GM12864 (cell line): ENCODE data around the gene CACNA2D3.
"Not testable (repeated sequence)": the region's sequence is repeated elsewhere in the genome, so short reads cannot be mapped to it uniquely, and the experiment has no call there.

Experiments
- DNase-seq: peaks from one replicate; pipeline ENCODE4 v3.0.0-alpha.2; 2011; ENCODE audit warnings: low read depth
- H3K4me3 ChIP-seq: 2 replicates; pipeline ENCODE4 v1.5.1; 2011; ENCODE audit warnings: mild to moderate bottlenecking, low read depth, low read length, control low read depth
- TF ChIP-seq, protein P1 (sequence below): IDR thresholded peaks from 2 replicates; pipeline ENCODE4 v1.5.1; 2011; ENCODE audit warnings: low read depth, mild to moderate bottlenecking, moderate library complexity, low read length, control low read depth, inconsistent platforms; ENCODE audit errors: missing control alignments

CACNA2D3 gene

DNA sequence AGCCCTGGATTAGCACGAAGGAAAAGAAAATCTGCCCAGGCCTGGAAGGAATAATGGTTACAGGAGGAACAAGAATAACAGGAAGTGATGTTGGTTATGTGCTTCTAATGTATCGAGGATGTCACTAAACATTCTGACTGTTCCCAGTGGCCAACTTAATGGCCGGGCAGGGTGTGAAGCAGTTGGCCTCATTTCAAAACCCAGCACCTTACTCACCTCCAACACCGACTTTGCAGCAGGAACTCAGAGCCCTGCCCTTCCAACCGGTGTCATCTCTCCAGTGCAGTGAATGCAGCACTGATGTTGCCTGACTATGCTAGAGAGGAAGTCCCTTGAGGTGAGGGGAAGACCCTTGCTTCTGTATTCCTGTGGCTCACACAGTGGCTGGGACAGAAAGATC lies 967.9 kb downstream of the CACNA2D3 start:
- TF ChIP-seq, protein P1, sequence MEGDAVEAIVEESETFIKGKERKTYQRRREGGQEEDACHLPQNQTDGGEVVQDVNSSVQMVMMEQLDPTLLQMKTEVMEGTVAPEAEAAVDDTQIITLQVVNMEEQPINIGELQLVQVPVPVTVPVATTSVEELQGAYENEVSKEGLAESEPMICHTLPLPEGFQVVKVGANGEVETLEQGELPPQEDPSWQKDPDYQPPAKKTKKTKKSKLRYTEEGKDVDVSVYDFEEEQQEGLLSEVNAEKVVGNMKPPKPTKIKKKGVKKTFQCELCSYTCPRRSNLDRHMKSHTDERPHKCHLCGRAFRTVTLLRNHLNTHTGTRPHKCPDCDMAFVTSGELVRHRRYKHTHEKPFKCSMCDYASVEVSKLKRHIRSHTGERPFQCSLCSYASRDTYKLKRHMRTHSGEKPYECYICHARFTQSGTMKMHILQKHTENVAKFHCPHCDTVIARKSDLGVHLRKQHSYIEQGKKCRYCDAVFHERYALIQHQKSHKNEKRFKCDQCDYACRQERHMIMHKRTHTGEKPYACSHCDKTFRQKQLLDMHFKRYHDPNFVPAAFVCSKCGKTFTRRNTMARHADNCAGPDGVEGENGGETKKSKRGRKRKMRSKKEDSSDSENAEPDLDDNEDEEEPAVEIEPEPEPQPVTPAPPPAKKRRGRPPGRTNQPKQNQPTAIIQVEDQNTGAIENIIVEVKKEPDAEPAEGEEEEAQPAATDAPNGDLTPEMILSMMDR = no peak
- DNase-seq = no peak
- no peak overlapping the region for H3K4me3 ChIP-seq

DNA sequence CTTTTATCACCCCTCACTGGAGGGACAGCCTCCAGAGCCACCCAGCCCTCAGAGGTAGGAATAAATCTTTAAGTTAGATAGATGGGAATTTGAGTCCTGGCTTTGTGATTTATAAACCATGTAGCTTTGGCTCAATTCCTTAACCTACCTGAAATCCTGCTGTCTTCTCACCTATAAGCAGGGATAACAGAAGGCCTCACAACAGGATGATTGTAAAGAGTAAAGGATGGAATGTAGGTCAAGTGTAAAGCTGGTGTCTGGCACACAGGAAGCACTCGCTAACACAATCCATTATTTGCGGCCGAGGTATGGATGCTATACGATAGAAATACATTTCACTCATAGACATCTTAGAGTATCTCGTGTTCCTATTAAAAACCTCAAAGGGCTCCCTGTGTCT lies 968.4 kb downstream of the CACNA2D3 start:
- H3K4me3 ChIP-seq = no peak overlapping the region
- TF ChIP-seq, protein P1 = no peak
- no peak for DNase-seq

DNA sequence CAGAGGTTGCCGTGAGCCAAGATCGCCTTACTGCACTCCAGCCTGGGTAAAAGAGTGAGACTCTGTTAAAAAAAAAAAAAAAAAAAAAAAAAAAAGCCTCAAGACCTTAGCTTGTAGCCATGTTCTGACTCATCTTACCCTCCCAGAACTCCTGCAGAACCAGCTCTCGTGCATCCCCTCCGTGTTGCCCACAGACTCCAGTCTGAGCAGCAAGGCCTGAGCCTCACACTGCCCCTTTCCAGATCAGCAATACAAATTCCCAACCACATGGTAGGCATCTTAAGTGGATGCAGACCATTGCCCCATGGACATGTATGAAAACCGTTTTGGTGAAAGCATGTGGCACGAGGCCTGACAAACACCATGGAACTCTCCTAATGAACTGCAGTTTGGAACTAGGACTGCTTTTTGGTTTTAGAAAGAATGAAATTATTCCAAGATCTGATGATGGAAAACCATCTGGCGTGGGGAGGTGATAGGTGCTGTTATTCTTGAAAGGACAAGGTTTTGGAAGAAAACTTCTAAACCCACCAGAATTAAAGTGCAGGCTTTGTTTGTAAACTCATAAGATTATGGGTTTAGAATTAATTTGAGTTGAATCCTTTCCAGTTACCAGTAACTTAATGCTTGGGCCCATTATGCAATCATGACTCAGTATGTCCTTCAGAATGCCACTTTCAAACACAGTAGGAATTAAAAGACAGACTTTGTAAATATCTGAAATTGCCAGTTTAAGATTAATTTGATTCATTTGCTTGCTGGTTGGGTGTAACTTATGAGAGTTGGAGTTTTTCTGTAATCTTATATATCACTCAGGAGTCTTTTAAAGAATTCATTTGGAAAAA lies 969.3 kb downstream of the CACNA2D3 start:
- no peak overlapping the region for H3K4me3 ChIP-seq
- TF ChIP-seq, protein P1 = no peak
- DNase-seq = no peak

DNA sequence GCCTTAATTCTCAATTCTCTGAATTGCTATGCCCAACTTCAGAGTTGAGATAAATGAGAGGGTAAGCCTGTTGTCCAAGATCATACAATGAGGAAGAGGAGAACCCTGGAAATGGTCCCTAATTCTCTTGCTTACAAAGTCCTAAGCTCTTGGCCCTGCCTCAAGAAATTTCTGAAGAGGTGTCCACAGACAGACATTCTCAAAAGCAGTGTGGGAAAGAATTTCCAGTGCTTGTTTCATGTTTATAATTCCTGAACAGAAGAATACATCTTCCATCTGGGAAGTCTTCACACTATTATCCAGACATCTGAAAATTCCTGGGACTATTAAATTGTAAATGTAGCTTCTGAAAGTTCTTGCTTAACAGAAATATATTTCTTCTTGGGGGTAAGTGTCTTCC lies 972.3 kb downstream of the CACNA2D3 start:
- no peak for DNase-seq
- H3K4me3 ChIP-seq = no peak overlapping the region
- TF ChIP-seq, protein P1 = no peak

DNA sequence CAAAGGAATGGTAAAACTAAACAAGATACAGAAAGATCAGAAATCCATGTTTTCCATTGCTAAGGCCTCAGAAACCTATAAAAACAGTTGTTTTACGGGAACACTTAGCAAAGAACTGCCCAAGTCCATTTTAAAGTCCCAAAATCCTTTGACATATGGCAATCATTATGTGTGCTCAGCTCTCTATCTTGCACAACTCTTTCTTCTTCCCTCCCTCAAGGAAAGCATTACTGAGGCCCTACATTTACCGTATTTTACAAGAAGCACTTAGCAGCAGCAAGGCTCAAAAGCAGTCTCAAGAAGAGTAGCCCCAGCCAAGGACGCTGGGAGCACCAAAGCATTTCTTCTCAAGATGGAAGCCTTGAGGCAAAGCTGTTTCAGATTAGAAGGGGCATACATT lies 975.1 kb downstream of the CACNA2D3 start:
- no peak overlapping the region for H3K4me3 ChIP-seq
- no peak for DNase-seq
- TF ChIP-seq, protein P1 = no peak

DNA sequence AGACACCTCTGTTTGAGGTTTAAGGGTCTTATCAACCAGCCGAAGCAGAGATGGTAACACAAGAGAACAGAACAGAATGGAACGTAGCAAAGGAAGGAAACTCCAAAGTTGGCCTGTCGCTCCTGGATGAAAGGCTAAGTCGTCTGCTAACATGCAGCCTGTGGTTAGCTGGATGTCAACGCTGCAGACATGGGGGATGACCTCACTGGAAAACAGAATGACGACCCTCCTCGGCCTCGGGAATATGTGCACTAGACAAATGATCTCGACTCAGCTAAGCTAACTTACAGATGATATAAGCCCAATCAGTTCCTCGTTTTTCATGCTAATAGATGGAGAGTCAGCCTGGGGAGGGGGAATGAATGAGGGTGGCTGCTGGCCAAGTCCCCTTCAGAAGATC lies 983.3 kb downstream of the CACNA2D3 start:
- TF ChIP-seq, protein P1 = no peak
- no peak for DNase-seq
- H3K4me3 ChIP-seq = no peak overlapping the region

DNA sequence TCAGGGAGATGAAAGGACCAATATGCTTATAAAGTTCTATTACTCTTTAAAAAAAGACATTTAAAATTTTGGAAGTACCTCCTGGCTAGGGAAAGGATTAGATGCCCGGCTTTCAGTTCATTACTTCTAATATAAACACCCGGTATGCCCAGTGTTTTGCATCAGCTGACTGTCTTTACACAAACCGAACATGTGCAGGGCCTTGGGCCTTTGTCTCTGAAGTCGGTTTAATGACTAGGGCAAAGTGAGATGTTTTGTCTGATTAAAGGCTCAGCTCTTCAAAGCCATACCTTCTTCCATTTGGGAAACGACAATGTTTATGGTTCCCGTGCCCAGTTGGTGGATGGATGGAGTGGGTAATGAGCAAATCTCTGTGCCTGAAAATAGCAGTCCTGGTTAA lies 984.8 kb downstream of the CACNA2D3 start:
- TF ChIP-seq, protein P1 = no peak
- no peak for DNase-seq
- no peak overlapping the region for H3K4me3 ChIP-seq

DNA sequence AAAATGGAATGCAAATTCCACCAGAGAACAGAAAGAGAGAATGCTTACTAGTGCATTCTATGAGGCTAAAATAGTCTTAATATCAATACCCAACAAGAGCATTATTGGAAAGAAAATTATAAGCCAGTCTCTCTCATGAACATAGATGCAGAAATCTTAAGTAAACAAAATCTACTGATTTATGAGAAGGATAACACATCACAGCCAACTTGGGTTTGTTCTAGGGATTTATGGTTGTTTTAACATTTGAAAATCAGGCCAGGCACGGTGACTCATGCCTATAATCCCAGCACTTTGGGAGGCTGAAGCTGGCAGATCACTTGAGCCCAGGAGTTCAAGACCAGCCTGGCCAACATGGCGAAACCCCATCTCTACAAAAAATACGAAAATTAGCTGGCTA lies 989.6 kb downstream of the CACNA2D3 start:
- DNase-seq, H3K4me3 ChIP-seq: not testable (repeated sequence)
